K562 (cell line): Measurements from ENCODE around the gene ELMOD2. TPM values are rescaled to one million over a fixed set of nuclear protein-coding genes. Genes with fewer than 3 reads are reported as not detected.

Experiments used
- ATAC-seq: fragments of 200-7000 bp; cut with Tn5 transposase; 3 replicates; pipeline ENCODE4 v1.9.1; 2020; ENCODE audit warnings: moderate library complexity
- BruUV-seq: library from RNA; stranded (reverse); fragments of 400-500 nt; replicated peaks from 2 replicates; lab custom pipeline; 2021; lab: Mats Ljungman, UMichigan
- CTCF ChIA-PET: fragments of 300-600 bp; formaldehyde crosslinking; extraction: SDS; loops from one replicate; lab custom pipeline; 2021; ENCODE audit warnings: low intra/inter-chr PET ratio; lab: Yijun Ruan, JAX
- POLR2A ChIA-PET: fragments of 300-600, 350-650 bp; sonication (Branson Sonifier 250); formaldehyde crosslinking; extraction: SDS; loops from one replicate; lab custom pipeline; 2021; ENCODE audit warnings: antibody characterized with exemption, inconsistent platforms; lab: Yijun Ruan, JAX
- DNase-seq, 4 experiments: peaks; one replicate each; pipeline versions ENCODE4 v3.0.0 to v3.0.0-alpha.2; 2011 to 2018; ENCODE audit warnings: low spot score in 3 of 4, mixed read lengths in 3 of 4; ENCODE audit errors: extremely low read depth in 1 of 4
- FAIRE-seq: peaks from 2 replicates; lab custom pipeline; 2011; peaks lifted over from hg19 to GRCh38; lab: Jason Lieb, UNC
- H2AFZ ChIP-seq: 2 replicates; pipeline ENCODE4 v1.6.0; 2011; ENCODE audit warnings: low read depth, low read length, control low read depth, inconsistent platforms
- H3K27ac ChIP-seq: fragments of 200-600 bp; 3 replicates; pipeline ENCODE4 v1.8.0; 2011; ENCODE audit warnings: low read depth, mild to moderate bottlenecking, control low read depth, inconsistent platforms, low read length, moderate library complexity, mixed read lengths; ENCODE audit errors: extremely low read depth
- H3K27me3 ChIP-seq, 2 experiments: fragments of 300-600 bp in 1 of 2; 2 replicates in 1 of 2; 3 replicates in 1 of 2; pipeline versions ENCODE4 v1.6.0 to v1.8.0; 2011; ENCODE audit warnings: inconsistent platforms in 2 of 2, low read length in 2 of 2, mild to moderate bottlenecking in 1 of 2, mixed read lengths in 1 of 2, moderate library complexity in 1 of 2; ENCODE audit not compliant: control insufficient read depth in 2 of 2, insufficient read depth in 2 of 2
- H3K36me3 ChIP-seq: fragments of 300-600 bp; 3 replicates; pipeline ENCODE4 v1.8.0; 2011; ENCODE audit warnings: mild to moderate bottlenecking, low read length, inconsistent platforms; ENCODE audit not compliant: control insufficient read depth, insufficient read depth
- H3K4me1 ChIP-seq, 2 experiments: fragments of 200-600 bp in 1 of 2; replicated peaks in 1 of 2; 2 replicates in 1 of 2; 3 replicates in 1 of 2; pipeline versions ENCODE4 v1.5.1 to v1.8.0; 2011; ENCODE audit warnings: inconsistent platforms in 2 of 2, low read length in 2 of 2, mild to moderate bottlenecking in 1 of 2, mixed read lengths in 1 of 2, moderate library complexity in 1 of 2; ENCODE audit not compliant: control insufficient read depth in 2 of 2, insufficient read depth in 2 of 2
- H3K4me2 ChIP-seq: 2 replicates; pipeline ENCODE4 v1.6.1; 2011; ENCODE audit warnings: low read length, control low read depth, inconsistent platforms, mixed read lengths; ENCODE audit not compliant: insufficient read depth
- H3K4me3 ChIP-seq: fragments of 200-600 bp; sonication (generic), shearing (Covaris generic); 2 replicates; pipeline ENCODE4 v1.5.1; 2016; ENCODE audit warnings: control low read depth, inconsistent platforms
- H3K79me2 ChIP-seq: fragments of 200-600 bp; 3 replicates; pipeline ENCODE4 v1.8.0; 2011; ENCODE audit warnings: low read length, inconsistent platforms; ENCODE audit not compliant: control insufficient read depth, insufficient read depth
- H3K9ac ChIP-seq, 2 experiments: 2 replicates each; pipeline versions ENCODE4 v1.6.0 to v1.6.1; 2011; ENCODE audit warnings: low read depth in 2 of 2, low read length in 2 of 2, control low read depth in 1 of 2, inconsistent platforms in 1 of 2, mild to moderate bottlenecking in 1 of 2, mixed read lengths in 1 of 2; ENCODE audit not compliant: insufficient read depth in 1 of 2
- H3K9me1 ChIP-seq: one replicate; pipeline ENCODE4 v1.6.0; 2011; ENCODE audit warnings: inconsistent platforms, mild to moderate bottlenecking, low read length, moderate library complexity; ENCODE audit not compliant: control insufficient read depth, insufficient read depth
- H3K9me3 ChIP-seq: replicated peaks from 2 replicates; pipeline ENCODE4 v1.5.1; 2011; ENCODE audit warnings: low read depth, low read length, inconsistent platforms; ENCODE audit not compliant: control insufficient read depth, insufficient read depth
- H4K20me1 ChIP-seq: replicated peaks from 2 replicates; pipeline ENCODE4 v1.6.1; 2011; ENCODE audit warnings: low read length, inconsistent platforms, mixed read lengths; ENCODE audit not compliant: control insufficient read depth, insufficient read depth
- BCL6 ChIP-seq: fragments of 250-450 bp; sonication (Bioruptor Pico); IDR thresholded peaks from 2 replicates; pipeline ENCODE4 v1.4.0; 2020
- EGR1 ChIP-seq: fragments of 450-650 bp; conservative IDR thresholded peaks from 2 replicates; pipeline ENCODE4 v1.6.1; 2017; ENCODE audit warnings: mild to moderate bottlenecking
- GATAD2A ChIP-seq: fragments of 450-650 bp; IDR thresholded peaks from 2 replicates; pipeline ENCODE4 v1.6.1; 2017
- HOXB6 ChIP-seq: fragments of 250-450 bp; sonication (Bioruptor Pico); IDR thresholded peaks from 2 replicates; pipeline ENCODE4 v1.5.1; 2022; ENCODE audit warnings: mild to moderate bottlenecking, borderline replicate concordance
- KAT7 ChIP-seq: sonication (generic); formaldehyde crosslinking; IDR thresholded peaks from 2 replicates; pipeline ENCODE4 v1.8.0; 2022; ENCODE audit warnings: missing genetic modification reagents, mild to moderate bottlenecking, borderline replicate concordance
- KDM4B ChIP-seq, 2 experiments: fragments of 450-650 bp in 1 of 2; sonication (generic) in 1 of 2; IDR thresholded peaks; 2 replicates each; pipeline ENCODE4 v1.6.1; 2016 to 2017; ENCODE audit warnings: borderline replicate concordance in 2 of 2, antibody characterized with exemption in 1 of 2, low read depth in 1 of 2, mild to moderate bottlenecking in 1 of 2
- MAFG ChIP-seq: fragments of 450-650 bp; conservative IDR thresholded peaks from 2 replicates; pipeline ENCODE4 v1.6.1; 2016; ENCODE audit warnings: missing genetic modification characterization, missing compliant biosample characterization
- MEF2D ChIP-seq: conservative IDR thresholded peaks from 2 replicates; pipeline ENCODE4 v1.6.1; 2016; ENCODE audit warnings: low read depth, missing genetic modification characterization, missing compliant biosample characterization
- NBN ChIP-seq: fragments of 450-650 bp; IDR thresholded peaks from 2 replicates; pipeline ENCODE4 v1.6.1; 2016; ENCODE audit warnings: low read depth, mild to moderate bottlenecking
- RBM14 ChIP-seq: fragments of 200-400 bp; formaldehyde crosslinking; IDR thresholded peaks from 2 replicates; pipeline ENCODE4 v1.6.1; 2018; ENCODE audit warnings: low read depth, mild to moderate bottlenecking, low read length, moderate library complexity, borderline replicate concordance; ENCODE audit not compliant: insufficient read depth
- RUNX1 ChIP-seq: sonication (generic); IDR thresholded peaks from 2 replicates; pipeline ENCODE4 v1.6.1; 2016; ENCODE audit warnings: antibody characterized with exemption, low read depth
- SAP30 ChIP-seq: fragments of 200-600 bp; sonication (generic); IDR thresholded peaks from 2 replicates; pipeline ENCODE4 v1.6.1; 2012; ENCODE audit warnings: borderline replicate concordance, low read depth, mild to moderate bottlenecking, moderate library complexity, low read length, control low read depth, inconsistent platforms; ENCODE audit not compliant: insufficient read depth, poor library complexity, severe bottlenecking
- SIN3A ChIP-seq, 2 experiments: fragments of 150-350 bp in 1 of 2; IDR thresholded peaks; 2 replicates each; pipeline ENCODE4 v1.6.1; 2011 to 2016; ENCODE audit warnings: borderline replicate concordance in 2 of 2, low read depth in 2 of 2, low read length in 2 of 2, mild to moderate bottlenecking in 2 of 2, moderate library complexity in 2 of 2; ENCODE audit not compliant: control insufficient read depth in 1 of 2
- SLC30A9 ChIP-seq: fragments of 250-450 bp; sonication (Bioruptor Pico); IDR thresholded peaks from 2 replicates; pipeline ENCODE4 v1.8.0; 2022; ENCODE audit warnings: mild to moderate bottlenecking, moderate library complexity
- XRCC4 ChIP-seq: IDR thresholded peaks from one replicate; pipeline ENCODE4 v1.6.1; 2011; ENCODE audit not compliant: insufficient read depth, insufficient read length; ENCODE audit errors: extremely low read depth
- ZNF140 ChIP-seq: fragments of 250-450 bp; sonication (Bioruptor Pico); IDR thresholded peaks from 2 replicates; pipeline ENCODE4 v1.8.0; 2021; ENCODE audit warnings: moderate library complexity, mild to moderate bottlenecking, inconsistent platforms
- ZNF311 ChIP-seq: fragments of 250-450 bp; sonication (Bioruptor Pico); IDR thresholded peaks from 2 replicates; pipeline ENCODE4 v1.4.0; 2020; ENCODE audit warnings: mild to moderate bottlenecking, moderate library complexity
- ZNF785 ChIP-seq: fragments of 250-450 bp; sonication (Bioruptor Pico); IDR thresholded peaks from 2 replicates; pipeline ENCODE4 v1.4.0; 2020; ENCODE audit warnings: mild to moderate bottlenecking
- ZSCAN32 ChIP-seq: fragments of 450-650 bp; formaldehyde crosslinking; IDR thresholded peaks from 2 replicates; pipeline ENCODE4 v1.4.0; 2020; ENCODE audit warnings: mild to moderate bottlenecking, moderate library complexity
- WGBS: fragments of 100-300 bp; shearing (Covaris generic); methylation state at CpG from one replicate; pipeline ENCODE4 v1.1.6; 2016; ENCODE audit warnings: low coverage, mixed read lengths; ENCODE audit not compliant: insufficient coverage; ENCODE audit errors: missing lambda C conversion rate; 5-methylcytosine and 5-hydroxymethylcytosine counted together
- in situ Hi-C: fragments of 300-500 bp; cut with MboI; formaldehyde crosslinking; loops from 4 replicates; pipeline ENCODE4 v1.15.0; 2018; ENCODE audit warnings: inconsistent platforms, mixed read lengths
- intact Hi-C: fragments of 100-400 bp; cut with micrococcal nuclease; formaldehyde crosslinking; loops from 2 replicates; pipeline ENCODE4 v1.14.2; 2022
- polyA plus RNA-seq, 8 experiments: library from polyadenylated mRNA; depleted of rRNA in 4 of 8; stranded (reverse) in 5 of 8; unstranded in 3 of 8; fragments of >200 nt; fragmentation: Nextera tagmentation in 2 of 8; fragmentation: Illumina TruSeq in 1 of 8; extraction: Ambion mirVana in 2 of 8; extraction: Trizol in 1 of 8; gene quantifications; 2 replicates each; pipeline versions ENCODE4 v1.2.1 to v1.2.3, GENCODE V29; 2011 to 2014; ENCODE audit warnings: inconsistent platforms in 1 of 8, missing spikeins in 1 of 8
- total RNA-seq, 7 experiments: library from RNA; depleted of rRNA in 6 of 7; stranded (reverse); fragments of >200 nt in 6 of 7; fragmentation: Illumina TruSeq in 2 of 7; extraction: Trizol in 2 of 7; gene quantifications; 2 replicates each; pipeline versions ENCODE4 v1.2.1 to v1.2.3, GENCODE V29; 2011 to 2021; ENCODE audit warnings: low replicate concordance in 1 of 7
- TF ChIP-seq, protein P1 (sequence below): fragments of 200-400 bp; formaldehyde crosslinking; IDR thresholded peaks from 2 replicates; pipeline ENCODE4 v1.6.1; 2017; ENCODE audit warnings: mild to moderate bottlenecking, low read depth, low read length, moderate library complexity
- TF ChIP-seq, protein P2 (sequence below): IDR thresholded peaks from 2 replicates; pipeline ENCODE4 v1.6.1; 2016; ENCODE audit warnings: missing genetic modification characterization, missing compliant biosample characterization

Gene ELMOD2
- total and polyA plus RNA-seq, 9 of the 15 experiments (the other 6 are each of a cell fraction or from before 2014, with no cell fraction given): 11.0 to 23.3 (median 14.3) TPM

DNA sequence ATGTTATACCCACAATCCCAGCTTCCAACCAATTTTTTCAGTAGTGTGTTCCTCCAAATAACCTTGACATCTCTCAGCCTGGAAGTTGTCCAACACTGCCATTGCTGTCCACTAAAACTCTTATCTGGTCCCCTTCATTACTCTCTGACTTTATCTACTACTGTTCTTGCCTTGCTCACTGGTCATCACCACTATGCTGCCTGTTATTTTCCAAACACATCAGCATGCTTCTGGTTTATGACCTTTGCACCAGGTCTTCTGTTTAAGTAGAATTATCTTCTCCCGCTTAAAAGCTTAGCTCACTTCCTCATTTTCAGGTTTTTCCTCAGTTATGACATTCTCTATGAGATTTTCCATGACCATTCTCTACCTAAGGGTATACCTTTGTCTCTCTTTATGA, 5.5 kb downstream of the ELMOD2 start:
- no peaks in the 10 kb centered on the region for H3K9me1 ChIP-seq
- H3K4me2 ChIP-seq: no peak overlapping the region
- ChIA-PET POLR2A (interaction anchor here (0.6 to 1.2 kb wide), 2 partner anchors 10 to 21 kb away, joined by 3 read pairs; no protein-coding TSS in a partner anchor), CTCF (no interaction called here)
- whole genome bisulfite sequencing: 0% methylated on average over 1 of the region's 1 CpG
- H3K27ac ChIP-seq: peak overlapping the region; percentile 65; the same call in 2 of the 3 replicates
- peak in 3 of 4 experiments; percentile 13 to 85 (median 58) for DNase-seq
- H3K79me2 ChIP-seq: peaks cover 14% of the 10 kb centered on the region
- H3K27me3 ChIP-seq: no peaks in the 10 kb centered on the region
- H3K4me1 ChIP-seq: peaks cover 1 to 12% of the 10 kb centered on the region in 2 experiments; a peak in 3 of 5 replicates
- intact Hi-C loops (no loop called here), in situ Hi-C loops (no loop called here)
- H3K36me3 ChIP-seq: peaks cover 18% of the 10 kb centered on the region
- FAIRE-seq: peak; percentile 86
- ATAC-seq: peak; percentile 90
- H4K20me1 ChIP-seq: no peaks in the 10 kb centered on the region; the same call in 1 of the 2 replicates
- H2AFZ ChIP-seq: no peak overlapping the region
- H3K9me3 ChIP-seq: 0 out of 2 replicates have a peak, but pooled peaks cover 3% of the 10 kb centered on the region
- H3K9ac ChIP-seq: peak overlapping the region in 1 of 2 experiments; percentile 18; a peak in 1 of 4 replicates
- no peak overlapping the region for H3K4me3 ChIP-seq
- no TSS peak for BruUV-seq
- TF ChIP-seq ZNF311 (CRISPR knock-in tag): no peak
- TF ChIP-seq RBM14: no peak
- no peak for TF ChIP-seq ZSCAN32 (CRISPR knock-in tag)
- no peak for TF ChIP-seq KDM4B (IDR thresholded peaks at IDR 0.05; ENCODE audit: borderline replicate concordance in 2 of 2, low read depth in 1 of 2)
- 0 out of 2 replicates have a peak, but pooled peaks have one; percentile 27 for TF ChIP-seq MEF2D (tag)
- TF ChIP-seq MAFG: no peak
- no peak for TF ChIP-seq EGR1
- TF ChIP-seq KAT7: no peak
- TF ChIP-seq RUNX1: no peak
- TF ChIP-seq, protein P1, sequence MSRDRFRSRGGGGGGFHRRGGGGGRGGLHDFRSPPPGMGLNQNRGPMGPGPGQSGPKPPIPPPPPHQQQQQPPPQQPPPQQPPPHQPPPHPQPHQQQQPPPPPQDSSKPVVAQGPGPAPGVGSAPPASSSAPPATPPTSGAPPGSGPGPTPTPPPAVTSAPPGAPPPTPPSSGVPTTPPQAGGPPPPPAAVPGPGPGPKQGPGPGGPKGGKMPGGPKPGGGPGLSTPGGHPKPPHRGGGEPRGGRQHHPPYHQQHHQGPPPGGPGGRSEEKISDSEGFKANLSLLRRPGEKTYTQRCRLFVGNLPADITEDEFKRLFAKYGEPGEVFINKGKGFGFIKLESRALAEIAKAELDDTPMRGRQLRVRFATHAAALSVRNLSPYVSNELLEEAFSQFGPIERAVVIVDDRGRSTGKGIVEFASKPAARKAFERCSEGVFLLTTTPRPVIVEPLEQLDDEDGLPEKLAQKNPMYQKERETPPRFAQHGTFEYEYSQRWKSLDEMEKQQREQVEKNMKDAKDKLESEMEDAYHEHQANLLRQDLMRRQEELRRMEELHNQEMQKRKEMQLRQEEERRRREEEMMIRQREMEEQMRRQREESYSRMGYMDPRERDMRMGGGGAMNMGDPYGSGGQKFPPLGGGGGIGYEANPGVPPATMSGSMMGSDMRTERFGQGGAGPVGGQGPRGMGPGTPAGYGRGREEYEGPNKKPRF: no peak
- peak; percentile 89 for TF ChIP-seq NBN
- no peak for TF ChIP-seq BCL6 (CRISPR knock-in tag)
- TF ChIP-seq SLC30A9 (CRISPR knock-in tag): no peak
- no peak for TF ChIP-seq XRCC4
- TF ChIP-seq, protein P2, sequence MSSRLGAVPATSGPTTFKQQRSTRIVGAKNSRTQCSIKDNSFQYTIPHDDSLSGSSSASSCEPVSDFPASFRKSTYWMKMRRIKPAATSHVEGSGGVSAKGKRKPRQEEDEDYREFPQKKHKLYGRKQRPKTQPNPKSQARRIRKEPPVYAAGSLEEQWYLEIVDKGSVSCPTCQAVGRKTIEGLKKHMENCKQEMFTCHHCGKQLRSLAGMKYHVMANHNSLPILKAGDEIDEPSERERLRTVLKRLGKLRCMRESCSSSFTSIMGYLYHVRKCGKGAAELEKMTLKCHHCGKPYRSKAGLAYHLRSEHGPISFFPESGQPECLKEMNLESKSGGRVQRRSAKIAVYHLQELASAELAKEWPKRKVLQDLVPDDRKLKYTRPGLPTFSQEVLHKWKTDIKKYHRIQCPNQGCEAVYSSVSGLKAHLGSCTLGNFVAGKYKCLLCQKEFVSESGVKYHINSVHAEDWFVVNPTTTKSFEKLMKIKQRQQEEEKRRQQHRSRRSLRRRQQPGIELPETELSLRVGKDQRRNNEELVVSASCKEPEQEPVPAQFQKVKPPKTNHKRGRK (tag): no peak
- TF ChIP-seq SIN3A (IDR thresholded peaks at IDR 0.05; ENCODE audit: borderline replicate concordance in 2 of 2, control insufficient read depth in 1 of 2, low read depth in 2 of 2, low read length in 2 of 2): no peak
- TF ChIP-seq GATAD2A: no peak
- no peak for TF ChIP-seq SAP30
- TF ChIP-seq ZNF785: no peak
- no peak for TF ChIP-seq HOXB6 (CRISPR knock-in tag)
- TF ChIP-seq ZNF140 (CRISPR knock-in tag): no peak
